Calu3 (cell line): ENCODE measurements around the gene CDC42BPB. TPM values are rescaled to one million over a fixed set of nuclear protein-coding genes. Genes with fewer than 3 reads are reported as not detected.

Experiments
- BruUV-seq: library from RNA; stranded (reverse); fragments of 400-500 nt; replicated peaks from 2 replicates; lab custom pipeline; 2021; lab: Mats Ljungman, UMichigan
- CTCF ChIA-PET: fragments of 300-600 bp; sonication (Branson Sonifier 250); formaldehyde crosslinking; loops from one replicate; lab custom pipeline; 2022; ENCODE audit warnings: antibody characterized with exemption; lab: Charles Lee
- DNase-seq: peaks from one replicate; pipeline ENCODE4 v3.0.0; 2022
- H3K27ac Mint-ChIP-seq: one replicate; pipeline ENCODE4 v1.8.0; 2022; ENCODE audit warnings: mixed read lengths; ENCODE audit not compliant: unreplicated experiment
- H3K27me3 Mint-ChIP-seq: one replicate; pipeline ENCODE4 v1.8.0; 2022; ENCODE audit warnings: mixed read lengths; ENCODE audit not compliant: unreplicated experiment
- H3K36me3 Mint-ChIP-seq: one replicate; pipeline ENCODE4 v1.8.0; 2022; ENCODE audit warnings: mild to moderate bottlenecking, moderate library complexity, mixed read lengths; ENCODE audit not compliant: insufficient read depth, unreplicated experiment
- H3K4me1 Mint-ChIP-seq: one replicate; pipeline ENCODE4 v1.8.0; 2022; ENCODE audit warnings: mild to moderate bottlenecking, low read depth, mixed read lengths; ENCODE audit not compliant: unreplicated experiment
- H3K4me3 Mint-ChIP-seq: one replicate; pipeline ENCODE4 v1.8.0; 2022; ENCODE audit warnings: mild to moderate bottlenecking, low read depth, moderate library complexity, mixed read lengths; ENCODE audit not compliant: unreplicated experiment
- H3K9me3 Mint-ChIP-seq: one replicate; pipeline ENCODE4 v1.8.0; 2022; ENCODE audit warnings: low read depth, mixed read lengths; ENCODE audit not compliant: unreplicated experiment
- intact Hi-C: fragments of 100-400 bp; cut with micrococcal nuclease; formaldehyde crosslinking; loops from one replicate; pipeline ENCODE4 v1.10.0; 2022; ENCODE audit not compliant: unreplicated experiment
- total RNA-seq: library from RNA; stranded (reverse); gene quantifications from 2 replicates; pipeline ENCODE4 v1.2.3, GENCODE V29; 2022
- TF ChIP-seq, protein P1 (sequence below): fragments of 200-600 bp; IDR thresholded peaks from one replicate; pipeline ENCODE4 v1.8.0; 2022; ENCODE audit warnings: antibody characterized with exemption; ENCODE audit not compliant: unreplicated experiment

Gene CDC42BPB
- total RNA-seq, 1 experiment from 2014 or later: 98.7 TPM

DNA sequence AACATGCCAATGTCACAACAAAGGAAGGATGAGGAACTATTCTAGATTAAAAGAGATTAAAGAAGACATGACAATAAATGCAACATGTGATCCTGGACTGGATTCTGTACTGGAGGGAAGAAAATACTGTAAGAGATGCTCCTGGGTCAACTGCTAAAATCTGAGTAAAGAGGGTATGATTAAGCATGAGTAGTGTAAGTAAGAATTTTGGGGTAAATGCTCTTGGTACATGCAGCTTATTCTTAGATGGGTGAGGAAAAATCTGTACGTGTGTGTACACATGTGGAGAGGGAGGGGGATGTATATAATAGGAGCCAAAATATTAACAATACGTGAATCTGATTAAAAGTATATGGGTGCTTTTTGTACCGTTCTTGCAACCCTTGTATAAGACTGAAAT lies 66.0 kb downstream of the CDC42BPB start:
- CTCF ChIA-PET: no interaction called here
- H3K27ac Mint-ChIP-seq: no peak overlapping the region
- BruUV-seq: no TSS peak
- TF ChIP-seq, protein P1, sequence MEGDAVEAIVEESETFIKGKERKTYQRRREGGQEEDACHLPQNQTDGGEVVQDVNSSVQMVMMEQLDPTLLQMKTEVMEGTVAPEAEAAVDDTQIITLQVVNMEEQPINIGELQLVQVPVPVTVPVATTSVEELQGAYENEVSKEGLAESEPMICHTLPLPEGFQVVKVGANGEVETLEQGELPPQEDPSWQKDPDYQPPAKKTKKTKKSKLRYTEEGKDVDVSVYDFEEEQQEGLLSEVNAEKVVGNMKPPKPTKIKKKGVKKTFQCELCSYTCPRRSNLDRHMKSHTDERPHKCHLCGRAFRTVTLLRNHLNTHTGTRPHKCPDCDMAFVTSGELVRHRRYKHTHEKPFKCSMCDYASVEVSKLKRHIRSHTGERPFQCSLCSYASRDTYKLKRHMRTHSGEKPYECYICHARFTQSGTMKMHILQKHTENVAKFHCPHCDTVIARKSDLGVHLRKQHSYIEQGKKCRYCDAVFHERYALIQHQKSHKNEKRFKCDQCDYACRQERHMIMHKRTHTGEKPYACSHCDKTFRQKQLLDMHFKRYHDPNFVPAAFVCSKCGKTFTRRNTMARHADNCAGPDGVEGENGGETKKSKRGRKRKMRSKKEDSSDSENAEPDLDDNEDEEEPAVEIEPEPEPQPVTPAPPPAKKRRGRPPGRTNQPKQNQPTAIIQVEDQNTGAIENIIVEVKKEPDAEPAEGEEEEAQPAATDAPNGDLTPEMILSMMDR: no peak
- H3K9me3 Mint-ChIP-seq: peaks cover 4% of the 10 kb centered on the region
- peaks cover 65% of the 10 kb centered on the region for H3K36me3 Mint-ChIP-seq
- intact Hi-C loops: no loop called here
- H3K4me1 Mint-ChIP-seq: peaks cover 41% of the 10 kb centered on the region
- no peak overlapping the region for H3K4me3 Mint-ChIP-seq
- H3K27me3 Mint-ChIP-seq: no peaks in the 10 kb centered on the region
- no peak for DNase-seq

DNA sequence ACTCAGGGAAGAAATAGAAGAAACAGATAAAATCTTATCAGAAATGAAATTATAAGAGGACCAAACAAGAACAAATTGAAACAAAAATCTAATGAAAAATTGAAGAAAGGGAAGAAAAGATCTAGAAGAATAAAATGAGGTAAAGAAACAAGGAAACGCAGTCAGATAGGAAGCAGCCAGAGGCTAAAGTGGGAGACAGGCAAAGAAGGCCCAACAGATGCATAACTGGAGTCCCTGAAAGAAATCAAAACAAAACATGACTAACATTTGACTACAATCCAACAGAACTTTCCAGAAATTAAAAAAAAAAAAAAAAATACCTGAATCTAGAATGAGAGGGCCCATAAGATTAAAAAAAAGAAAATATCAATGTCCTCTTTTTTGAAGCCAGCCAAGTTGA lies 69.3 kb downstream of the CDC42BPB start:
- TF ChIP-seq, protein P1: no peak
- Mint-ChIP-seq H3K4me3 (no peak overlapping the region), H3K36me3 (peaks cover 51% of the 10 kb centered on the region), H3K4me1 (peaks cover 17% of the 10 kb centered on the region), H3K27me3 (no peaks in the 10 kb centered on the region), H3K9me3 (peaks cover 4% of the 10 kb centered on the region), H3K27ac (no peak overlapping the region)
- intact Hi-C loops: no loop called here
- CTCF ChIA-PET: no interaction called here
- no peak for DNase-seq
- BruUV-seq: no TSS peak

DNA sequence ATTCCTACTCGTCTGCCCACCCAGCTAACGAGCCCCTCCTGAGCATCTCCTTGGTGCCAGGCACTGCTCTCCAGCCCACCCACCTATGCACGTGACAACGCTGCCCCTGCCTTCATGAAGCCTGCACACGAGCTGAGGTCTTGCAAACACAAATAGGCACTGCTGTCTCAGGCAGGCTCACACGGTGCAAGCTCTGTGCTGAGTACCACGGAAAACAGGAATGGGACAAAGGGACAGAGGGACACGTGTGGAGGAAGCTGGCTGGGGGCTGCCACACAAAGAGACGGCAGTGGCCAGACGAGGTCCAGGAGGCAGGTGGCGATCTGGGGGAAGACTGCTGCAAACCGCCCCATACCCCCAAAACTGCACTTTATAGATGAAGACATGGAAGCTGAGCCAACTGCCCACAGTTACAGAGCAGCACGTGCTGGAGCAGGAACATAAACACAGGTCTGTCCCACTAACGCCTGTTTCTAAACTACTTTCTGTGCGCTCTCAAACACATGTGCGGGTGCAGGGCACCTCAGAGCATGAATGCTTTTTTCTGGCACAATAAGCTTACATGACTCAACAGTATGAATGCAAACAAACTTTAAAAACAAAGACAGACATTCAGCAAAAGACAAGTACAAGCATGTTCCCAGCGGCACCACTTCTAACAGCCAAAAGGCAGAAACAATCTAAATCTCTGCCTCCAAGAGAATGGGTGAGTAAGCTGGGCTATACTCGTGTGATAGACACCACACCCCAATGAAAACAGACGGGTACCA lies 70.4 kb downstream of the CDC42BPB start:
- intact Hi-C loops: no loop called here
- peaks cover 58% of the 10 kb centered on the region for H3K36me3 Mint-ChIP-seq

DNA sequence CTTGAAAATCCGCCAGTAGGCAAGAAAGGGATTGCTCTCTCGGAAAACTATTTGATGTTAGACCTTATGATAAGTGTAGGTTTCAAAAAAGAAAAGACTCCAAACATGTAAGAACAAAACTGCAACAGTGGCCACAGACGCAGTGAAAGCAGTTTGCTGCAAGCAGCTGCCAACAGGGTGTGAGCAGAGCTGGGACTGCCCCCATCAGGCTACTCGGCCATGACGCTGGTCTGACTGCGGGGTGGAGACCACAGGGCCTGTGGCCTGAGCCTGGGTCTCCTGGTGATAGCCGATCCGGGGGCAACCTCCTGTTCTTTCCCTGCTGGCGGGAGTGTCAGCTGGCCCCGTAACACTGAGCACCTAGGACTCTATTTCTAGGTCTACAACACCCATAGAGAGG lies 71.7 kb downstream of the CDC42BPB start:
- peaks cover 62% of the 10 kb centered on the region for H3K36me3 Mint-ChIP-seq
- no peaks in the 10 kb centered on the region for H3K27me3 Mint-ChIP-seq
- CTCF ChIA-PET: no interaction called here
- H3K9me3 Mint-ChIP-seq: peaks cover 4% of the 10 kb centered on the region
- H3K4me1 Mint-ChIP-seq: peaks cover 17% of the 10 kb centered on the region
- DNase-seq: no peak
- no peak overlapping the region for H3K4me3 Mint-ChIP-seq
- no TSS peak for BruUV-seq
- intact Hi-C loops: no loop called here
- TF ChIP-seq, protein P1: no peak
- no peak overlapping the region for H3K27ac Mint-ChIP-seq

More for the DNA sequence above, 70.4 kb downstream of the CDC42BPB start:
- Mint-ChIP-seq H3K9me3 (peaks cover 4% of the 10 kb centered on the region), H3K4me3 (no peak overlapping the region), H3K4me1 (peaks cover 17% of the 10 kb centered on the region), H3K27ac (no peak overlapping the region), H3K27me3 (no peaks in the 10 kb centered on the region)
- DNase-seq: no peak
- TF ChIP-seq, protein P1: no peak
- CTCF ChIA-PET: interaction anchor here (0.6 kb wide), 1 partner anchor 92 kb away, joined by 6 read pairs; no protein-coding TSS in a partner anchor
- no TSS peak for BruUV-seq
